IPS DF 19.7 (cell line): ENCODE measurements around the gene PNPLA7.
"Not testable (repeated sequence)": the region's sequence is repeated elsewhere in the genome, so short reads cannot be mapped to it uniquely, and the experiment has no call there.

ENCODE experiments used
- DNase-seq: peaks from one replicate; pipeline ENCODE4 v3.0.0-alpha.2; 2013; ENCODE audit warnings: low read depth, low spot score

PNPLA7 gene

DNA sequence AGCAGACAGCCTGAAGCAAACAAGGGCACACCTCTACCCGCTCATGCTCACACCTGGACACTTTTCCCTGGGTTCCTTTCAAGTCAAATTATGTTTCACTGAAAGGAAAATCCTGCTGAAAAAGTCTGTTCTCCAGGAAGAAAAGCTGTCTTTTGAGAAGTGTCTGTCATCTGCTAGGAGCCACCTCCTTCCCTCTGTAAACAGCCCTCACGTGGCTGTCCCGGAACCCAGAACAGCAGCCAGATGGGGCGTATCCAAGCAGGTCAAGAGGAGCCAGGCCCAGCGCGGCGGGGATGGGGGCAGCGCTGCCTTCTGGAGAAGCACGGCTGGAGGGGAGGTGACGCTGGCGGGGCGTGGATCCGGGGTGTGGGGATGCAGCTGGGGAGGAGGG is at the start of gene PNPLA7:
PNPLA7 (minus strand) TSS at position 172 of the 391 bp plus-strand sequence. CDS start 205 bp downstream, outside the sequence.
- no peak for DNase-seq

DNA sequence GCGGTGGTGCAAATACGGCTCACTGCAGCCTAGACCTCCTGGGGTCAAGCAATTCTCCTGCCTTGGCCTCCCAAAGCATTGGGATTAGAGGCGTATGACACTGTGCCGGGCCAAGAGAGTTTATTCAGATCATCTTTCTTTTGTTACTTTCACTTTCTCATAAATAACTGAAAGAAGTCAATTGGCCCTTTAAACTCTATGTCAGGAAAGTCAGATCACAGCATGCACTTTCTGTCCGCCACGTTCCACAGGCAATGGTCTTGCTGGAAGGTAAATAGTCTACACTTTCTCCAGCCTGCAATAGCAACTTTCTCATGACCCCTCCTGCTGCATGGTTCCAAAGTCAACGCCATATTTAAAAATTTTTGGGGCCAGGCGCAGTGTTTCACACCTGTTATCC is 48.7 kb upstream of the PNPLA7 start:
- no peak for DNase-seq

GRCh38 chr9:137596577-137596976 is 46.4 kb upstream of the PNPLA7 start:
- DNase-seq = not testable (repeated sequence)

GRCh38 chr9:137593176-137593575 is 43.0 kb upstream of the PNPLA7 start:
- no peak for DNase-seq

DNA sequence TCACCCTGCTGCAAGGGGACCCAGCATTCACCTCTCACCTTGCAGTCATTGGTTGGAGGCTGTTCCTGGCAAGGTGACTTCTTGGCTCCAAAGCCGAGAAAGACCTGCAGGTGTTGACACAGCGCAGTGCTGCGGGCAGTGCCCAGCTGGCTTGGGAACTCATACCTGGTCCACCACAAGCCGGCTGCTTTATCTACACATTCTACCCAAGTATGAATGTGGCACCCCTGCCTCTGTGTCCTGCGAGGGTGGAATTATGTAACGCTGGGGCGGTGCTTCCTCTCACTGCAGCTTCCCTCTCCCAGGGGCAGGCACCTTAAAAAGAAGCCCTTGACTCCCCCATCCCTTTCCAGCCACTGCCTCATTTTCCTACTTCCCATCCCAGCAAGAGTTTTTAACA is 42.6 kb upstream of the PNPLA7 start:
- no peak for DNase-seq

DNA sequence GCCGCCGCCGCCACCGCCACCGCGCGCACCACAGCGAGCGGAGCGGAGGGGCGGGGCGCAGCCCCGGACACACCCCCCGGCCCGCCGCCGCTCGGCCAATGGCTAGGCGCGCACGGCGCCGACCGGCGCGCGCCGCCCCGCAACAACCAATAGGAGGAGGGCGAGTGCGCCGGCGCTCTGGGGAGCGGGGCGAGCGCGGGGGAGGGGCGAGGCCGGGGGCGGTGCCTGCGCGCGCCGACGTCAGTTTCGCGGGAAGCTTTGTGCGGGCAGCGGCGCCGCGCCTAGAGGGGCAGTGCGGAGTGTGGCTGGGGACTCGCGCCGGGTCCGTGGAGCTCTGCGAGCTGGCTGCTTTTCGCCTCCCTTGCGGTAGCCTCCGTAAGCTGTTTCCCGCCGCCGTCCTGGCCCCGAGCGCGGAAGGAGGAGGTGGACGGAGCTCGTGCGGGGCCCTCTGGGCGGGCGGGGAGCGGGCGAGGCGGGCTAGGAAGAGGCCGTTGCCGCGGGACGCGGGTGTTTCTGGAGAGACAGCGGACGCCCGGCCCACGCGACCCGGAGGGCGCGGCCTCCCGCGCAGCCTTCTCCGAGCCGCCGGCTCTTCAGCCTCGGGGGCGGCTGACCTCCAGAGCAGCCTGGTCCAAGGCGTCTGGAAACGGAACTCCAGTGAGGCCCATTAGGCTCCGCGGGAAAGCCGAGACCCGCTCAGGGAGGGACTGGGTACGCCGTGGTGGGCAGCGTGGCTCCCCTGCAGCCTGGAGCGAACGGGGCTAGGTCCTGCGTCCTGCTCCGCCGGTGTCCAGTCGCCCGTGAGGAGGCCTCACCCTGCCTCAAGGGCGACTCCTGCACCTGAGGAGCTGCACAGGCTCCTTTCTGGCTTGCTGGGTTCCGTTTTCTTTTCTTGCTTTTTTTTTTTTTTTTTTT is 40.5 kb upstream of the PNPLA7 start, which contains the start of gene ZMYND19:
ZMYND19 (minus strand) TSS at position 44 of the 915 bp plus-strand sequence. CDS start 249 bp downstream, outside the sequence.
- DNase-seq = no peak

DNA sequence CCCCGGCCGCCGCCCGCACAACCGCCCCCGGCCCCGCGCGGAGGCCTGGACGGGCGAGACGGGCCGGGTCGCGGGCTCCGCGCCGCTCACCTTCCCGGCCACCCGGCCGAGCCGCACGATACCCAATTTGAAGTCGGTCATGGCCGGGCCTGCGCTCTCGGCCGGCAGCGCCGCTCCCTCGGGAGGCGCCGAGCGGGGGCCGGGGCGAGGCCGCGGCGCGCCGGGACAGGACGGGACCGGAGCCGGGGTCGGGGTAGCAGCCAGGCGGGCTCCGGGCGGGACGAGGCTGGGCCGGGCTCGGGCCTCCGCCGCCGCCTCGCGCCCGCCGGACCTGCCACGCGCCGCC is 39.9 kb upstream of the PNPLA7 start:
- no peak for DNase-seq

DNA sequence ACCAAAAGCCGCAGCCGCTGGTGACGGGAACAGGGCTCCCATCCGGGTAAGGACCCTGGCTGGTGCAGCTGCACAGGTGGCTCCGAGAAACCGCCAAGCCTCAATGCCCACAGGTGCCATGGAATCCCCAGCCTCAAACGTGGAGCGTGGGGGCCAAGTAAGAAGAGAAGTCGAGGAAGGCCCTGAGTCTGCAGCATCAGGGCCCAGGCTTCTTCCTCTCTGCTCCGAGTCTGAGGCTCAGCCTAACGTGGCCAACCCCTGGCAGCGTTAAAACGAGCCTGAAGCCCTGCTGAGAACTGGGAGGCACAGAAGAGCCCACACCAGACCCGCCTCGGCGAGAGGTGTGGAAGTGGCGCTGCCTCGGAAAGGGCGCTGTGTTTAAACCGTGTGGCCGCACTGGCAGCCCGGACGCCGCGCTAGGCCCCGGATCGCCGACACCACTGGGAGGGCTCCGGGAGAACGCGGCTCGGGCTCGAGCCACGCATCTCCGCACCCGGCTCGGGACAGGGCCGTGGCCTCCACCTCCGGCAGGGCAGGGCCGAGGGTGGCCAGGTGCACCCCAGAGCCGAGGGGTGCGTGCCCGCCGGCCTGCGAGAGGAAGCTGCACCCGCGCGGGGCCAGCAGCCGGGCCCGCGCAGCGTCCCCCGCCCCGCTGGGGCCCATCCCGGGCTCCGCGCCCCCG is 39.4 kb upstream of the PNPLA7 start:
- no peak for DNase-seq

DNA sequence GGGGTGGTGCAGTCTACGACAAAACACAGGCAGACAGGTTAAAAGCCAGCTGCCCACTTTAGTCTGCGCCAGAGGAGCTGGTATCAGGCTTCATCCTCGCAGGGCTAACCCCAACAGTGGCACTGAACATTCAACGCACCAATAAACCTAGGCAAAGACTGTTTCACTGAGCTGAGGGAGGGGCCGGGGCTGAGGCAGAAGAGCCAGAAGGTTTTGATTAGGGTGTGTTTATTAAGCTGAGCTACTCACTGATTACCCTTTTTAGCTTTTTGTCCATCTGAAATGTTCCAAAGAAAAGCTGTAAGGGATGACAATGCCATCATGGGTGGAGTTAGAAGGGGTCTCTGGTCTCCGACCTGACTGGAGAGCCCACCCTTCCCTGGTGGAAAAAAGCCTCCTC is 38.7 kb upstream of the PNPLA7 start:
- no peak for DNase-seq

- no peak for DNase-seq
Observed at GRCh38 chr9:137588311-137588710, 38.1 kb upstream of the PNPLA7 start.

DNA sequence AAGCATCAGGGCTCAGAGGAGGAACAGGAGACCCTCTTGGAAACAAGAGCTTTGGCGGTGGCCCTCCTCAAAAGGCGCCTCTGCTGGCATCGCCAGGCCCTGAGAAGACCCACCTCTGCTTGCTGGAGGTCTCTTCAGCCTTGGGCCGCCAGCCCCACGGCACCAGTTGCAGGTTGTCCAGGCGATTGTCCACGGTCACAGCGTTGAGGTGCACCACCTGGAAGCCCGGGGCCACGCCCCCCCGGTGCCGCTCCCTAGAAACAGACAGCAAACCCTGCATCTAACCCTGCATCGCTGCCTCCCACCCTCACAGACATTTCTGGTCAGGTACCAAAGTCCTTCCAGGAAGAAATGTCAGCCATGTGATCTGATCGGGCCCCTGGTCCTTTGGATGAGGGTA is 36.7 kb upstream of the PNPLA7 start:
- no peak for DNase-seq

- no peak for DNase-seq
Observed at GRCh38 chr9:137583957-137584356, 33.8 kb upstream of the PNPLA7 start.

DNA sequence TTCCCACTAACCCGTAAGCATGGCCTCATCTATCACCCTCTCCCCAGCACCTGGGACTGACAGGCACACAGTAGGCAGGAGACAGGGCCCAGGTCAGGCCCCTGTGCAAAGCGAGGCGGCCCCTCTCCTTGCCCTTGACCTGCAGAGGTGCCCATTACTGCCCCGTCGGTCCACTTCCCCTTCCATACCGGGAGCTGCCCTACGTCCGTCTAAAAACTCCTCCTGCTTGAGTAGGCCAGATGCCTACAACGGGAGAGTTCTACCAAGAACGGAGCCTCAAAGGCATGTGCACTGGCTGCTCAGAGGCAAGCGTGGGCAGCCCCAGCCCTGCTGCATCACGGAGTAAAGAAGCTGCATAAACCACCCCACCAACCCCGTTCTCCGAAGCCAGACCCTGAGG is 33.1 kb upstream of the PNPLA7 start:
- no peak for DNase-seq

DNA sequence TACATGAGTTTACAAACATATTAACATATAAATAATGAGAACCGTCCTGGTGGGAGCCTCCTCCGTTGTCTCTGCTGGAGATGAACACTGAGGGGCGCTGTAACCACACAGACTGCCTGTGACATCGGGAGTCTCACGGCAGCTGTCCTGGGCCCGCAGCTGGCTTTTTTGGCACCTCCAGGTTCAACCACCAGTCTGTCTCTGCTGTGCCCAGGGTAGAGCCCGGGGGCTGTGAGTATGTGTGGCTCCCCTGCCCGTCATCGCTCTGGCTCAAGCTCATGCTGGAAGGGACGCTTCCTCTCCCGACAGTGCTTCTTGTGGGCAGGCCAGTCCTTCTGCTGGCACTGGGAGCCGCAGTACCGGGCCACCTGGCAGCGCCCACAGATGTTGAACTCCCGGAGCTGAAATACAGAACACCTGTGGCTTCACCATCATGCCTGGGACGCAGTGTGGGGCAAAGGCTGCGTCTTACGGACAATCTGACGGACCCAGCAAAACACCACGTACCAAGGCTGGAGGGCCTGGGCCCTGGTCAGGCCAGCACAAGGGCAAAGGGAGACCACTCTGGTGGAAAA is 32.2 kb upstream of the PNPLA7 start:
- DNase-seq = no peak

GRCh38 chr9:137581361-137582285 is 31.4 kb upstream of the PNPLA7 start:
- no peak for DNase-seq

GRCh38 chr9:137580954-137581322 is 30.7 kb upstream of the PNPLA7 start:
- no peak for DNase-seq

DNA sequence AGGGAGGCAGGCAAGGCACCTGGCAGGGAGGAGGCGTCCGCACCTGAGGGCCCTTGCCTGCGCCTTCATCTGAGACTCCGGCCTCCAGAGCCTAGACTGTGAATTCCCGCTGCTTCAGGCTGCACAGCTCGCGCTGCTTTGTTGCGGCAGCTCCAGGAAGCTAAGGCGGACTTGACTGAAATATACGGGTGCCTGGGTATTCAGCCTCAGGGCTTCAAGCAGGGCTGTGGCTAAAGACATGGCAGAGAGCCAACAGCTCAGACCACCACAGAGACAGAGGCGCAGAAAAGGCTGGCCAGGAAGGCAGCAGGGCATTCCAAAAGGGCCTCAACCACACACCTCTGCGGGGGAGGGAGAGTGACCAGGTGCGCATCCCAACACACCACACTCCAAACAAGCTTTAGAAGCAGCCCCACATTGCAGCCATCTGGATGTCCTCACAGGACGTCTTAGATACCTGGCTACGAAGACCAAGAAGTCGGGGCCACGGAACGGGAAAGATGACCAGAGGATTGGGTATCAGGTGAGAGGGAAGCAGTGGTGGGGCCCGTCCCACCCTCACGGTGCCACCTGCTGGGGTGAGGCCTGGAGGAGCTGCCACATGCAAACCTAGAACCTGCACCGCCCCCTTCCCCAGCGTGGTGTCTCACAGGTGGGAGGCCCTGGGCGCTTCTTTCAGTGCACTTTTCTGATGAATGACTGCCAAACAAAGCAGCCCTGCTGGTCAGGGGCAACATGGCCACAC is 30.2 kb upstream of the PNPLA7 start:
- DNase-seq = no peak

DNA sequence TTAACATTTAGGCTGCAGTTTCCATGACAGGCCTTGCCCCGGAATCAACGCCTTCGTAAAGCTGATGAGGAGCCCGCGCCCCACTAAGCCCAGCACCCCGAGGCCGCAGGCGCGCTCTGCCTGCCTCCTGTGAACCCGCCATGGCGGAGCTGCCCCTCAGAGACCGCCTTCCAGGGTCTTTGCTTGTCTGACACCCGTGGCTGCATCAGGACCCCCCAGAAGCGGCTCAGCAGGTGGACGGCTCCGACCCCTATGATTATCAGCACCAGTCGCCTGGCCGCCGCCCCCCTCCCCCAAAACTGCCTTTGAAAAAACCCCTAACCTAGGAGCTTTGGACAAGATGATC is 29.0 kb upstream of the PNPLA7 start:
- DNase-seq = no peak

DNA sequence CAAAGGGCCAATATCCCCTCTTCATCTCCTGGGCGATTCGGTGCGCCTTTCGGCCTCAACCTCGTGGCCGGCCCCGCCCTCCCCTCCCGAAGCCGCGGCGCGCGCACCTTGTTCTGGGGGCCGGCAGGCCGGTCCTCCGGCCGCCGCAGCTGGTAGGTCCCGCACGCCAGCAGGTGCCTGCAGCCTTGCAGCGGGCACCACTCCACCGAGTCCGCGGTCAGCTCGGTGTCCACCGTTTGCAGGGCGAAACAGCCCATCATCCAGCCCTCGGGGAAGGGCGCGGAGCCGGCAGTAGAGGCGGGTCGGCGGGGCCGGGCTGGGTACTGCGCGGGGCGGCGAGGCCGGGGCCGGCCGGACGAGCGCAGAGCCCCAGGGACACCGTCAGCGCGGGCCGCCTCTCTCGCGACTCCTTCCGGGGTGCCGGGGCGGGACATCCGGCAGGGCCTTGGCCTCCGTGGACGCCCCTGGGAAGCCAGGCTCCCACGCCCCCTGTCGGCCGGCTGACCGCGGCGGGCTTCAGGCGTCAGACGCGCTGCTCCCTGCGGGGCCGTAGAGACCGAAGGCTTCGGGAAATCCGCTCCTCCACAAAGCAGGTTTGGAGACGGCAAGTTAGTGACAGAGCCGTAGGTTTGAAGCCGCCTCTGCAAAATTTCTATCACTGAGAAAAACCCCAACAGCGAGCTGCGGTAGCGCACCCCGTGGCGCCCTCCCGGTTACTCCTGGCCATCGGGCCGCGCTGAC is 28.5 kb upstream of the PNPLA7 start, which contains the start of gene DPH7:
DPH7 (minus strand) TSS at position 408 of the 741 bp plus-strand sequence; CDS start at position 260, 148 bp downstream.
- DNase-seq = peak; percentile 42
